HL-60 (cell line): Measurements from ENCODE around the gene FAM240A.
A peak's percentile ranks its signal among the peaks of the same experiment; 100 is the strongest.

ENCODE experiments used
- DNase-seq, 2 experiments: peaks; one replicate each; pipeline ENCODE4 v3.0.0-alpha.2; 2010 to 2020; ENCODE audit warnings: low read depth in 1 of 2, low spot score in 1 of 2
- H3K27ac ChIP-seq: fragments of 250-450 bp; sonication (Bioruptor Pico); replicated peaks from 2 replicates; pipeline ENCODE4 v1.5.1; 2020; ENCODE audit warnings: mild to moderate bottlenecking, moderate library complexity
- H3K27me3 ChIP-seq: fragments of 250-450 bp; sonication (Bioruptor Pico); 2 replicates; pipeline ENCODE4 v1.5.1; 2021; ENCODE audit warnings: mild to moderate bottlenecking, moderate library complexity; ENCODE audit not compliant: insufficient read depth, poor library complexity, severe bottlenecking
- H3K4me3 ChIP-seq: replicated peaks from 2 replicates; pipeline ENCODE4 v1.5.1; 2011; ENCODE audit warnings: mild to moderate bottlenecking, control low read depth, low read length; ENCODE audit not compliant: insufficient read depth
- GABPA ChIP-seq: IDR thresholded peaks from 2 replicates; pipeline ENCODE4 v1.6.1; 2012; ENCODE audit warnings: low read depth
- POLR2AphosphoS5 ChIP-seq: IDR thresholded peaks from 2 replicates; pipeline ENCODE4 v1.6.1; 2012; ENCODE audit warnings: low read depth
- SPI1 ChIP-seq: IDR thresholded peaks from 2 replicates; pipeline ENCODE4 v1.6.1; 2012; ENCODE audit warnings: low read depth, mild to moderate bottlenecking, borderline replicate concordance
- TF ChIP-seq, protein P1 (sequence below): IDR thresholded peaks from 2 replicates; pipeline ENCODE4 v1.6.1; 2012; ENCODE audit warnings: low read depth; ENCODE audit not compliant: insufficient replicate concordance
- TF ChIP-seq, protein P2 (sequence below): IDR thresholded peaks from one replicate; pipeline ENCODE4 v1.5.1; 2011; ENCODE audit warnings: low read length, control low read depth, inconsistent platforms; ENCODE audit not compliant: insufficient read depth

Gene FAM240A

DNA sequence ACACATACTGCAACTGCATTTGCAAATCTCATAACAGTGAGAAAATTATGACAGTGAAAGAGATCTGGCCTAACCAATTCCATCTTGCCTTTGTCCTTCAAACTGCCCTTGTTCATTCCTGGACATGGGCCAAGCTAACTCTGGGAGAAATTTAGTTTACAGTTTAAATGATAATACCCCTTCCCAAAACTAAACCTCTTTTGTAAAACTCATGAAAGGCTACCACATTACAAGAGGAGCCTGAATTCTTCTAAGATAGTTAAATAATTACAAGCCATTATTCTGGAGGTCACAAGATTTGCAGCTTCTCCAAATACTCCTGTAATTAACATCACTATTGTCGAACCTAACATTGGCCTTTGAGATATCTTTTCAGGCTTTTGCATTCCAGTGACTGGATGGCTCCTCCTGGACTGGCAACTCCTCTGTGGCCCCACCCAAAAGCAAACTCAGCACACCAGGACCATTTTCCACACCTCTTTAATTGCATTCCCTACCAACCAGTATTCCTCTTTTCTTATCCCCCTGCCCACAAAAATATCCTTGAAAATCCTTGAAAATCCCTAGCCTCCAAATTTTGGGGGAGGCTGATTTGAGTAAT is 8.8 kb upstream of the FAM240A start:
- no peaks in the 10 kb centered on the region for H3K27me3 ChIP-seq
- H3K4me3 ChIP-seq = no peak overlapping the region
- TF ChIP-seq, protein P1, sequence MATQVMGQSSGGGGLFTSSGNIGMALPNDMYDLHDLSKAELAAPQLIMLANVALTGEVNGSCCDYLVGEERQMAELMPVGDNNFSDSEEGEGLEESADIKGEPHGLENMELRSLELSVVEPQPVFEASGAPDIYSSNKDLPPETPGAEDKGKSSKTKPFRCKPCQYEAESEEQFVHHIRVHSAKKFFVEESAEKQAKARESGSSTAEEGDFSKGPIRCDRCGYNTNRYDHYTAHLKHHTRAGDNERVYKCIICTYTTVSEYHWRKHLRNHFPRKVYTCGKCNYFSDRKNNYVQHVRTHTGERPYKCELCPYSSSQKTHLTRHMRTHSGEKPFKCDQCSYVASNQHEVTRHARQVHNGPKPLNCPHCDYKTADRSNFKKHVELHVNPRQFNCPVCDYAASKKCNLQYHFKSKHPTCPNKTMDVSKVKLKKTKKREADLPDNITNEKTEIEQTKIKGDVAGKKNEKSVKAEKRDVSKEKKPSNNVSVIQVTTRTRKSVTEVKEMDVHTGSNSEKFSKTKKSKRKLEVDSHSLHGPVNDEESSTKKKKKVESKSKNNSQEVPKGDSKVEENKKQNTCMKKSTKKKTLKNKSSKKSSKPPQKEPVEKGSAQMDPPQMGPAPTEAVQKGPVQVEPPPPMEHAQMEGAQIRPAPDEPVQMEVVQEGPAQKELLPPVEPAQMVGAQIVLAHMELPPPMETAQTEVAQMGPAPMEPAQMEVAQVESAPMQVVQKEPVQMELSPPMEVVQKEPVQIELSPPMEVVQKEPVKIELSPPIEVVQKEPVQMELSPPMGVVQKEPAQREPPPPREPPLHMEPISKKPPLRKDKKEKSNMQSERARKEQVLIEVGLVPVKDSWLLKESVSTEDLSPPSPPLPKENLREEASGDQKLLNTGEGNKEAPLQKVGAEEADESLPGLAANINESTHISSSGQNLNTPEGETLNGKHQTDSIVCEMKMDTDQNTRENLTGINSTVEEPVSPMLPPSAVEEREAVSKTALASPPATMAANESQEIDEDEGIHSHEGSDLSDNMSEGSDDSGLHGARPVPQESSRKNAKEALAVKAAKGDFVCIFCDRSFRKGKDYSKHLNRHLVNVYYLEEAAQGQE = no peak
- TF ChIP-seq GABPA = no peak
- TF ChIP-seq, protein P2, sequence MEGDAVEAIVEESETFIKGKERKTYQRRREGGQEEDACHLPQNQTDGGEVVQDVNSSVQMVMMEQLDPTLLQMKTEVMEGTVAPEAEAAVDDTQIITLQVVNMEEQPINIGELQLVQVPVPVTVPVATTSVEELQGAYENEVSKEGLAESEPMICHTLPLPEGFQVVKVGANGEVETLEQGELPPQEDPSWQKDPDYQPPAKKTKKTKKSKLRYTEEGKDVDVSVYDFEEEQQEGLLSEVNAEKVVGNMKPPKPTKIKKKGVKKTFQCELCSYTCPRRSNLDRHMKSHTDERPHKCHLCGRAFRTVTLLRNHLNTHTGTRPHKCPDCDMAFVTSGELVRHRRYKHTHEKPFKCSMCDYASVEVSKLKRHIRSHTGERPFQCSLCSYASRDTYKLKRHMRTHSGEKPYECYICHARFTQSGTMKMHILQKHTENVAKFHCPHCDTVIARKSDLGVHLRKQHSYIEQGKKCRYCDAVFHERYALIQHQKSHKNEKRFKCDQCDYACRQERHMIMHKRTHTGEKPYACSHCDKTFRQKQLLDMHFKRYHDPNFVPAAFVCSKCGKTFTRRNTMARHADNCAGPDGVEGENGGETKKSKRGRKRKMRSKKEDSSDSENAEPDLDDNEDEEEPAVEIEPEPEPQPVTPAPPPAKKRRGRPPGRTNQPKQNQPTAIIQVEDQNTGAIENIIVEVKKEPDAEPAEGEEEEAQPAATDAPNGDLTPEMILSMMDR = no peak
- TF ChIP-seq POLR2AphosphoS5 = no peak
- TF ChIP-seq SPI1 = no peak
- DNase-seq = no peak
- H3K27ac ChIP-seq = no peak overlapping the region

DNA sequence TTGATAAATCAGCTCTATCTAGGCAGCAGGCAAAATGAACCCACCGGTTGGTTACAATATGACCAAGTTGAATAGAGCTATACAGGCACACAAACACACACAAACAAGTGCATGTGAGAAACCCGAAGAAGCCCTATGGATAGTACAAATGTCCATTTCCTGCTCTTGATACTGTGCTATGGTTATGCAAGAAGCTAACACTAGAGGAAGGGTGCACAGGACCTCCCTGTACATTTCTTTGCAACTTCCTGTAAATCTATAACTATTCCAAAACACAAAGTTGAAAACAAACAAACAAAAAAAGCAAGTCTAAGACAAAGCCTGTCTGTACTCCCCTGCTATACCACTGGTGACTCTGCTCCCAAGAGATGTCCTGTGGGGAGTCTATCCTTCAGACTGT is 8.2 kb upstream of the FAM240A start:
- H3K27me3 ChIP-seq = no peaks in the 10 kb centered on the region
- peak in 1 of 2 experiments; percentile 5 for DNase-seq
- no peak overlapping the region for H3K4me3 ChIP-seq
- TF ChIP-seq SPI1 = no peak
- TF ChIP-seq, protein P1 = no peak
- TF ChIP-seq GABPA = no peak
- TF ChIP-seq, protein P2 = no peak
- TF ChIP-seq POLR2AphosphoS5 = no peak
- H3K27ac ChIP-seq = no peak overlapping the region

DNA sequence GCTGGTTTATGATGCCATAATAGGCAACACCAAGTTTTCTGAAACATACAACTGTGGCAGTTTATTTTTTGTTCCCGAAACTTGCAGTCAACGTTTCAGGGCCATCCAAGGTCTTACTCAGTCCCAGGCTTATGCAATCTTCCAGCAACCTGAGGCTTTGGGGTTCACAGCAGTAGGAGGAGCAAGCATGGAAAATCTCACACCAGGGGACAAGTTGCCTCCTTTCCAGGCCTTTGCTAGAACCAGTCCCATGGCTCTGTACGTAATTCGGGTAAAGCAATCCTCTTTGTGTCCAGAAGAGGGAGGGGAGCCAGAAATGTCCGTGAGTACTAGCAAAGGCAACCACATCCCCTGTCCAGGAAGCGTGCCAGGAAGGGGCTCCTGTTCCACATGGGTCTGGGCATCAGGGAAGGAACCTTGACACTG is 4.7 kb upstream of the FAM240A start:
- no peak overlapping the region for H3K27ac ChIP-seq
- no peak overlapping the region for H3K4me3 ChIP-seq
- TF ChIP-seq, protein P1 = no peak
- TF ChIP-seq GABPA = no peak
- TF ChIP-seq, protein P2 = no peak
- no peak for TF ChIP-seq POLR2AphosphoS5
- TF ChIP-seq SPI1 = no peak
- peak in 1 of 2 experiments; percentile 8 for DNase-seq
- H3K27me3 ChIP-seq = no peaks in the 10 kb centered on the region
